SU-DHL-6 (cell line): Measurements from ENCODE around the gene MSTN.

Source experiments
- CTCF ChIP-seq: fragments of 200-600 bp; sonication (generic); IDR thresholded peaks from one replicate; pipeline ENCODE4 v1.5.1; 2017; ENCODE audit warnings: antibody characterized with exemption, mild to moderate bottlenecking, low read length, moderate library complexity; ENCODE audit not compliant: insufficient read depth, poor library complexity, severe bottlenecking
- EZH2phosphoT487 ChIP-seq: fragments of 200-600 bp; sonication (generic), shearing (Covaris generic); conservative IDR thresholded peaks from 2 replicates; pipeline ENCODE4 v1.6.1; 2018; ENCODE audit warnings: mild to moderate bottlenecking, antibody characterized with exemption, low read length, moderate library complexity, mixed read lengths

GRCh38 chr2:190053426-190053825 is 9.1 kb downstream of the MSTN start:
- TF ChIP-seq CTCF (no peak), EZH2phosphoT487 (no peak)
